ENCODE data around the gene GATAD2A.

GATAD2A gene

DNA sequence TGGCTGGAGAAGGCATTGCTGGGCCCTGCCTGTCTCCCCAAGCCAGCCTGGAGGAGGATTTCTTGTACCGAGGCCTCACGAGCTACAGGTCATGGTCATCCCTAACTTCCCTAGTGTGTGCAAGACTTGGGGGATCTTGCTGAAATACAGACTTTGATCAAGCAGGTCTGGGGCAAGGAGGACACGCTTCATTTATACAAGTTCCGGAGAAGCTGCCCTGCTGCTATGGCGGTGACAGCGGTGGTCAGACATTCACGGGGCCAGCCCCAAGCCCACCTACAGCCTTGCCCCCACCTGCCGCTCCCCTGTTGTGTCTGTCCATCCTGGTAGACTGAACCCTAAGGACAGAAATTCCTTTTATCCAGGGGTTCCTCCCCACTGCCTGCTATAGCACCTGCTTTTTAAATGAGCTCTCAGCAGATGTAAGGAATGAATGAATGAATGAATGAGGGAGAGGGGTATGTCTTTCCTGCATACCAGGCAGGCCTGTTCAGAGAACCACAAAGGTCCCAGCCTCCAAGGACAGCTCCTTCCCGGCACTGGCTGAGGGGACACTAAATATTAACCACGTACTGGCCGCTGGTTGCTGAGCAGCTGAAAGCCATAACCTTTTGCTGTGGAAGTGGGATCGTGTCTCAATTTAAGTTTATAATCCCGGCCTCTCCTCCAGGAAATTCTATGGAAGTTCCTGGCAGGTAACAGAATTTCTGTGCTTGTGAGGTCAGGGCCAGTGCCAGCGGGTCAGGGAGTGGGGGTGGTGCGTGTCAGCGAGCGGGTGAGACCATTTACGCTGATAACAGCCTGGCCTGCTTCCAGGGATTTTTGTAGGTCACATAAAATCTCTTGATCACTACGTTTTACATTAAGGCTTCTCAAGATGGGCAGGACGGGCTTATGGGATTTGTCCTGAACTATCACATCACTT, 82.7 kb downstream of the GATAD2A start:
- Mint-ChIP-seq H3K27me3 (no peaks in the 10 kb centered on the region), H3K27ac (ENCODE audit: low read depth) (peak overlapping the region; percentile 97), H3K9me3 (no peaks in the 10 kb centered on the region), H3K4me1 (peaks cover 35% of the 10 kb centered on the region), H3K4me3 (peak overlapping the region; percentile 47), H3K36me3 (ENCODE audit: insufficient read depth) (peaks cover 23% of the 10 kb centered on the region)
- DNase-seq (ENCODE audit: low spot score in 2 of 2) (no peak), ATAC-seq (replicated peaks; ENCODE audit: extremely low read depth, poor library complexity, severe bottlenecking) (no peak)

DNA sequence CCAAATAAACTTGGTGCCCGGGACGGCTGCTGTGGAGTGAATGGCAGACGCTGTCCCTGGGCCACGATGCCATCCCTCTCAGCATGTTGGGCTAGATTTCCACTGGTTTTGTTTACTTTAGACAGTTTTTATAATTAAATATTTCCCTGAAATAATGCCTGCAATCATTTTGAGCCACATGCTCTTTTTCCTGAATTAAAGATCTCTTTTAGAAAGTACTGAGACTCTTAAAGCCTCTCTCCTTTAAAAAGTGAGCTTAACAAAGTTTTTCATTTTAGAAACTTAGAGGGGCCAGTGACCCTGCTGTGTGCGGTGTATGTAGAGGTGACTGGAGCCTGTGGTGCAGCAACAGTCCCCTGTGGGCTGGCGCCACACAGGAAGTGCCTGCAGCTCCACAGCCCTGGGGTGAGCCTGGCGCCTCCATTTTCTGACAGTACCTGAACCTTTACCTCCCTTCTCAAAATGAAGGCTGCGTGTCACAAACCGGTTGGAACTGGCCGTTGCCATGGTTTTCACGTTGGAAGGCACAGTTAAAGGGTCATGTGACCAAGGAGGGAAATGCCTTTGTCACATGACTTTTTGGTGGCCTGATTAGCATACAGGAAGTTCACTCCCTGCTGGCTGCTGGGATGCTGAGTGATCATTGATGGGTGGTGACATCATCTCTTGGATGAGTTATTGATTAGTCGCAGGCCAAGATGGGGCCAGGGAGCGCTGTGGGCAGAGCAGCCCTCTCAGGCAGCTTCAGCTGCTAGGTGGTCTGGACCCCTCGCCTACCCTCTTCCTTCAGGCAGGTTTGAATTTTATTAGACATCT, 83.6 kb downstream of the GATAD2A start:
- peaks cover 35% of the 10 kb centered on the region for H3K4me1 Mint-ChIP-seq
- peak; percentile 72 to 92 for DNase-seq (ENCODE audit: low spot score in 2 of 2)
- H3K9me3 Mint-ChIP-seq: no peaks in the 10 kb centered on the region
- ATAC-seq (replicated peaks; ENCODE audit: extremely low read depth, poor library complexity, severe bottlenecking): peak; percentile 97
- H3K27ac Mint-ChIP-seq (ENCODE audit: low read depth): peak overlapping the region; percentile 97
- no peaks in the 10 kb centered on the region for H3K27me3 Mint-ChIP-seq
- H3K36me3 Mint-ChIP-seq (ENCODE audit: insufficient read depth): peaks cover 27% of the 10 kb centered on the region
- H3K4me3 Mint-ChIP-seq: peak overlapping the region; percentile 64

DNA sequence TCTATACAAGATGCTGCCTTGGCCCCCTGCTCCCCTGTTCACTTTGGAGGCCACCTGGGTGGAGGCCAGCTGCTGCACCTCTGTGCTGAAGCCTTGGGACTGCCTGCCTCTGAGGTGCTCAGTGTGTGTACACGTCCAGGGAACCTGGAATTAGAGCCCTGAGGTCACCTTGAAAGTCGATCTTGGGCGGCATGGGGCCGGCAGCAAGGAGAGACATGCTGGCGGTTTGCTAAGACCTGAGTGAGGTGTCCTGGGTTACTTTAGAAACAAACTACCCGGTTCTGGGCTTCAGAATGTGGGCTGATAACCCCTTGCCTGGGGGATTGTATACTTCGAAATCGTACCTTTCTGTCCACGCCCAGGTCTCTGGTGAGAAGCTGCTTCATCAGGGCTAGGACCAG, 84.3 kb downstream of the GATAD2A start:
- no peaks in the 10 kb centered on the region for H3K9me3 Mint-ChIP-seq
- peaks cover 31% of the 10 kb centered on the region for H3K36me3 Mint-ChIP-seq (ENCODE audit: insufficient read depth)
- DNase-seq (ENCODE audit: low spot score in 2 of 2): peak in 1 of 2 donors; percentile 22
- no peaks in the 10 kb centered on the region for H3K27me3 Mint-ChIP-seq
- ATAC-seq (replicated peaks; ENCODE audit: extremely low read depth, poor library complexity, severe bottlenecking): peak; percentile 4
- peaks cover 35% of the 10 kb centered on the region for H3K4me1 Mint-ChIP-seq
- H3K27ac Mint-ChIP-seq (ENCODE audit: low read depth): peak overlapping the region; percentile 97
- peak overlapping the region; percentile 64 for H3K4me3 Mint-ChIP-seq

DNA sequence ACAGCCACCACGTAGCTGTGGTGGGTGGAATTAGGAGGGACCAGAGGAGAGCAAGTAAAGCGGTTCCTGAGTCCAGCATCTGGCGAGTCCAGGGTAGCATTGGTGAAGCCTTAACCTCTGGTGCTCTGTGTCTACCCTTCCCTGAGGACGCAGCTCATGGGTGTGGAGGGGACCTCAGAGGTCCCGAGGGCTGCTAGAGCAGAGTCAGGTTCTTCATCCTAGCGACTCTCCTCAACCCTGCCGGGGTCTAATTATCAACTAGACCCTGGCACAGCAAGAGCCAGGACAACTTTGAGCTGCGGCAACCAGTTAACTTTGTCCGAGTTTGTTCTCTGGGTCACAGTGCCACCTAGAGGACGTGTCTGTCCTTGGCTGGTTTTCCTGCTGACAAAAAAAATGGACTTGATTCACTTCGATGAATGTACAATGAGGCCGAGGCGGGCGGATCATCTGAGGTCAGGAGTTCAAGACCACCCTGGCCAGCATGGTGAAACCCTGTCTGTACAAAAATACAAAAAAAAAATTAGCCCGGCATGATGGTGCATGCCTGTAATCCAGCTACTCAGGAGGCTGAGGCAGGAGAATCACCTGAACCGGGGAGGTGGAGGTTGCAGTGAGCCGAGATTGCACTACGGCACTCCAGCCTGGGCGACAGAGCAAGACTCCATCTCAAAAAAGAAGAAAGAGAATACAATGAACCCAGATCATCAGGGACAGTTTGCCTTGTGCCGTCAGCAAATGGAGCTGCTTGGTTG, 84.9 kb downstream of the GATAD2A start:
- DNase-seq (ENCODE audit: low spot score in 2 of 2) (peak; percentile 77 to 79), ATAC-seq (replicated peaks; ENCODE audit: extremely low read depth, poor library complexity, severe bottlenecking) (peak; percentile 13)
- peaks cover 36% of the 10 kb centered on the region for H3K36me3 Mint-ChIP-seq (ENCODE audit: insufficient read depth)
- H3K27me3 Mint-ChIP-seq: no peaks in the 10 kb centered on the region
- no peaks in the 10 kb centered on the region for H3K9me3 Mint-ChIP-seq
- peaks cover 35% of the 10 kb centered on the region for H3K4me1 Mint-ChIP-seq
- peak overlapping the region; percentile 20 for H3K4me3 Mint-ChIP-seq
- peak overlapping the region; percentile 97 for H3K27ac Mint-ChIP-seq (ENCODE audit: low read depth)

GRCh38 chr19:19491321-19492025, 86.0 kb downstream of the GATAD2A start:
- ATAC-seq (replicated peaks; ENCODE audit: extremely low read depth, poor library complexity, severe bottlenecking) (no peak), DNase-seq (ENCODE audit: low spot score in 2 of 2) (no peak)
- Mint-ChIP-seq H3K4me3 (no peak overlapping the region), H3K9me3 (no peaks in the 10 kb centered on the region), H3K4me1 (peaks cover 35% of the 10 kb centered on the region), H3K27me3 (no peaks in the 10 kb centered on the region), H3K36me3 (ENCODE audit: insufficient read depth) (peaks cover 42% of the 10 kb centered on the region), H3K27ac (ENCODE audit: low read depth) (no peak overlapping the region)

- peaks cover 47% of the 10 kb centered on the region for H3K36me3 Mint-ChIP-seq (ENCODE audit: insufficient read depth)
- no peak overlapping the region for H3K27ac Mint-ChIP-seq (ENCODE audit: low read depth)
- no peaks in the 10 kb centered on the region for H3K27me3 Mint-ChIP-seq
- H3K4me1 Mint-ChIP-seq: peaks cover 35% of the 10 kb centered on the region
- DNase-seq (ENCODE audit: low spot score in 2 of 2) (no peak), ATAC-seq (replicated peaks; ENCODE audit: extremely low read depth, poor library complexity, severe bottlenecking) (no peak)
- H3K4me3 Mint-ChIP-seq: no peak overlapping the region
- no peaks in the 10 kb centered on the region for H3K9me3 Mint-ChIP-seq
Measured at GRCh38 chr19:19492026-19492610, 86.6 kb downstream of the GATAD2A start.

DNA sequence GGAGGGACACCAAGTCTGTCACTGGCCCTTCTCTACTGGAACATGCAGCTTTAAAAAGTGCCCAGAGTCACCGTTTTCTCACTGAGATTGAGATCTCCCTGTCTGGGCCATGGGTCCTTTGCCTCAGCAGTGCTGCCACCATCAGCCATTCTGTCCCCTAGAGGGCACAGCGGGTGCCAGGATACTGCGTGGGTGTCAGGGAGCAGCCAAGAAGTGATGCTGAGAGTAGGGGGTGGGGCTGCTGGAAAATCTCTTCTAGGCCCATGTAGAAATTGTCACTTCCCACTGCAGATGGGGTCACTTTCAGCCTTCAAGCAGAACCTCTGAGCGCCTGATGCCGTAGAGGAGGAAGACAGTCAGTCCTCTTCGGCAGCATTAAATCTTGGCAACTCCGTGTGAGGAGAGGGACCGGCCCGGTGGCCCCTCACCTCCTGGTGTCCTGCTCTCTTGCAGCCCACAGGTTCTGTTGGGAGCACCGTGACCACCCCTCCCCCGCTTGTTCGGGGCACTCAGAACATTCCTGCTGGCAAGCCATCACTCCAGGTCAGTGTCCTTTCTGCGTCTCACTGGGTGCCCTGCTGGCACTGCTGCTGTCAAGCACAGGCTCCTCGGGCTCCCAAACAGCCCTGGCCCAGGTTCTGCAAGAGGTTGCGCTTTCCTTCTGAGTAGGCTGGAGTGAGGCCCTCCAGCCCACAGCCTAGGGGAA, 88.5 kb downstream of the GATAD2A start:
- no peak for ATAC-seq (replicated peaks; ENCODE audit: extremely low read depth, poor library complexity, severe bottlenecking)
- Mint-ChIP-seq H3K27me3 (no peaks in the 10 kb centered on the region), H3K36me3 (ENCODE audit: insufficient read depth) (peaks cover 50% of the 10 kb centered on the region), H3K27ac (ENCODE audit: low read depth) (no peak overlapping the region), H3K4me1 (peaks cover 18% of the 10 kb centered on the region), H3K4me3 (no peak overlapping the region), H3K9me3 (no peaks in the 10 kb centered on the region)
- no peak for DNase-seq (ENCODE audit: low spot score in 2 of 2)

- Mint-ChIP-seq H3K4me1 (no peaks in the 10 kb centered on the region), H3K36me3 (ENCODE audit: insufficient read depth) (peaks cover 49% of the 10 kb centered on the region), H3K9me3 (no peaks in the 10 kb centered on the region), H3K27ac (ENCODE audit: low read depth) (no peak overlapping the region), H3K4me3 (no peak overlapping the region), H3K27me3 (no peaks in the 10 kb centered on the region)
- DNase-seq (ENCODE audit: low spot score in 2 of 2): no peak
- no peak for ATAC-seq (replicated peaks; ENCODE audit: extremely low read depth, poor library complexity, severe bottlenecking)
Measured at GRCh38 chr19:19495614-19496603, 90.4 kb downstream of the GATAD2A start.

DNA sequence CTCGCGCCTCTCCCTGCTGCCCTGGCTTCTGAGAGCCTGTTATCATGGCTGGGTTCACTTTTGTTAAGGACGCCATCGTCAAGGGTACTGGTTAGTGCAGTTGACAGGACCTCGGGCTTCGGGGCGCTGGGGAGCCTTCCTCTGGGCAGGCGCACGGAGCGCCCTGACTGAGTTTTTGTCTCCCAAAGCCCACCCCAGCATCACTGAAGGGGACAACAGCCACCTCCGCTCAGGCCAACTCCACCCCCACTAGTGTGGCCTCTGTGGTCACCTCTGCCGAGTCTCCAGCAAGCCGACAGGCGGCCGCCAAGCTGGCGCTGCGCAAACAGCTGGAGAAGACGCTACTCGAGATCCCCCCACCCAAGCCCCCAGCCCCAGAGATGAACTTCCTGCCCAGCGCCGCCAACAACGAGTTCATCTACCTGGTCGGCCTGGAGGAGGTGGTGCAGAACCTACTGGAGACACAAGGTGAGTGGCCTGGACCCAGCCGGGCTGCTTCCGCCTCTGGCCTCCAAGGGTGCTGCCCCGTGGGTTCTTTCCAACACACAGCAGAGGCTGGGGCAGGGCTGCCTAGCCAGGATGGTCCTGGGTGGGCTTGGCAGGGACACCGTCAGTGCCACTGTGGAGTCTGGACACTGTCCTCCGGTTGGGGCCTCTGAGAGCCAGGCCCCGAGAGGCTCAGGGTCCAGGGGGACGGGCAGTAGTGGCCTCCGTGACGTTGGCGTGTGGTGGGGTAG, 92.9 kb downstream of the GATAD2A start:
- Mint-ChIP-seq H3K36me3 (ENCODE audit: insufficient read depth) (peaks cover 64% of the 10 kb centered on the region), H3K27ac (ENCODE audit: low read depth) (peak overlapping the region; percentile 46), H3K27me3 (no peaks in the 10 kb centered on the region), H3K4me3 (peak overlapping the region; percentile 16), H3K4me1 (no peaks in the 10 kb centered on the region), H3K9me3 (no peaks in the 10 kb centered on the region)
- ATAC-seq (replicated peaks; ENCODE audit: extremely low read depth, poor library complexity, severe bottlenecking) (no peak), DNase-seq (ENCODE audit: low spot score in 2 of 2) (no peak)

Data from central memory CD8-positive, alpha-beta T cell (primary cell).